GM12864 (cell line): ENCODE data around the gene CHGA.

Experiments used
- DNase-seq: peaks from one replicate; pipeline ENCODE4 v3.0.0-alpha.2; 2011; ENCODE audit warnings: low read depth
- H3K4me3 ChIP-seq: 2 replicates; pipeline ENCODE4 v1.5.1; 2011; ENCODE audit warnings: mild to moderate bottlenecking, low read depth, low read length, control low read depth
- TF ChIP-seq, protein P1 (sequence below): IDR thresholded peaks from 2 replicates; pipeline ENCODE4 v1.5.1; 2011; ENCODE audit warnings: low read depth, mild to moderate bottlenecking, moderate library complexity, low read length, control low read depth, inconsistent platforms; ENCODE audit errors: missing control alignments

The CHGA gene

DNA sequence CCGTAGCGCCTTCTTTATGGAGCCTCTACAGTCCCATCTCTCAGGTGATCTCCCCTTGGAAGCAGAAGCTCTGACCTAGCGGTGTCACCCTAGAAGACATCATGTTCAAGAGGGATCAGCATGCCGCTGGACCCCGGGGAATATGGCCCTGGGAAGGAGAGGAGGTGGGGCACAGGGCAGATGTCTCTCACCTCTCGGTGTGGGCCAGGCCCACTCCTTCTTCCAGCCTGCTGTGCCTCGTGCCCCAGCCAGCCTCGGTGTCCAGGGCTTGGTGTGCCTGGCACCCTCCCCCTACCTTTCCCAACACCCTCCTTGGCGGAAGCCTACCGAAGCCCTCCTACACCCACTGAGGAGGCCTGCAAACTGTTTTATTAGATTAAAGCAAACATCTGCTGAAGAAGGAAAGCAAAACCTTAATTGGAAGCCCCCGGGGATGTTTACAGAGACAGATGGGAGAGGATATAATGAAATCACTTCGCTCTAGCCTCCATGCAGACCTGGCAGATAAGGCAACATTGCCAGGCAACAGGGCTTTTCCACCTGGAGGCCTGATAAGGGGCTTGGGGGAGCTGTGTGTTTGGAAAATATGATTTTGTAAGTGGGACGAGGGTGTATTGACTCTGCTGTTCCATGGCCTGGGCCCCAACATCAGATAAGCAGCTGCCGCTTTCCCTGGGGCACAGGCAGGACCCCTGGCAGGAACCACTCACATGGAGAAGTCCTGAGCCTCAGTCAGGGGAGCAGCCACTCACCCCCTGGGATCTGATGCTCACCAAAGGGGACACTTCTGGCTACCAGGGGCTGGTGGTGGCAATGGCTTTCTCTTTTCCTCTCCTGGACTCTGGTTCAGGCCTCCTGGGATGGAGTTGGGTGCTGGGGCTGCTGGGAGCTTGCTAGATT, 5.7 kb upstream of the CHGA start:
- H3K4me3 ChIP-seq: no peak overlapping the region
- no peak for DNase-seq
- TF ChIP-seq, protein P1, sequence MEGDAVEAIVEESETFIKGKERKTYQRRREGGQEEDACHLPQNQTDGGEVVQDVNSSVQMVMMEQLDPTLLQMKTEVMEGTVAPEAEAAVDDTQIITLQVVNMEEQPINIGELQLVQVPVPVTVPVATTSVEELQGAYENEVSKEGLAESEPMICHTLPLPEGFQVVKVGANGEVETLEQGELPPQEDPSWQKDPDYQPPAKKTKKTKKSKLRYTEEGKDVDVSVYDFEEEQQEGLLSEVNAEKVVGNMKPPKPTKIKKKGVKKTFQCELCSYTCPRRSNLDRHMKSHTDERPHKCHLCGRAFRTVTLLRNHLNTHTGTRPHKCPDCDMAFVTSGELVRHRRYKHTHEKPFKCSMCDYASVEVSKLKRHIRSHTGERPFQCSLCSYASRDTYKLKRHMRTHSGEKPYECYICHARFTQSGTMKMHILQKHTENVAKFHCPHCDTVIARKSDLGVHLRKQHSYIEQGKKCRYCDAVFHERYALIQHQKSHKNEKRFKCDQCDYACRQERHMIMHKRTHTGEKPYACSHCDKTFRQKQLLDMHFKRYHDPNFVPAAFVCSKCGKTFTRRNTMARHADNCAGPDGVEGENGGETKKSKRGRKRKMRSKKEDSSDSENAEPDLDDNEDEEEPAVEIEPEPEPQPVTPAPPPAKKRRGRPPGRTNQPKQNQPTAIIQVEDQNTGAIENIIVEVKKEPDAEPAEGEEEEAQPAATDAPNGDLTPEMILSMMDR: no peak

DNA sequence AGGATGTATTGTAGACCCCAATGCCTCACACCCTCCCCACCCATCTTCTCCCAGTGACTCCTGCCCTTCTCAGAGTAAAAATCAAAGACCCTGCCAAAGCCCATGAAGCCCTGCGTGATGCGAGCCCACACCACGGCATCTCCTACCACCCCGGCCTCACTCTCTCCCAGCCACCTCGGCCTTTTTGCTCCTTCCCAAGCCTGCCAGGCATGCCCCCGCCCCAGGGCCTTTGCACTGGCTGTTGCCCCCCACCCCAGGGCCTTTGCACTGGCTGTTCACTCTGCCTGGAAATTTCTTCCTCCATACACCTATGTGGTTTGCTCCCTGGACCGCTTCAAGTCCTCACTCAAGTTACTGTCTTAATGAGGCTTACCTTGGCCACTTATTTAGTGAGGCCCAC, 5.0 kb upstream of the CHGA start:
- DNase-seq: no peak

DNA sequence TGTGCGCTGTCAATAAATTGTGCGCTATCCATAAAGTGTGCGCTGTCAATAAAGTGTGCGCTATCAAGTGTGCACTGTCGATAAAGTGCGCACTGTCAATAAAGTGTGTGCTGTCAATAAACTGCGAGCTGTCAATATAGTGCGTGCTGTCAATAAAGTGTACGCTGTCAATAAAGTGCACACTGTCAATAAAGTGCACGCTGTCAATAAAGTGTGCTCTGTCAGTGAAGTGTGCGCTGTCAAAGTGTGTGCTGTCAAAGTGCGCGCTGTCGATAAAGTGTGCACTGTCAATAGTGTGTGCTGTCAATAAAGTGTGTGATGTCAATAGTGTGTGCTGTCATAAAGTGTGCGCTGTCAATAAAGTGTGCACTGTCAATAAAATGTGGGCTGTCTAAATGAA, 2.9 kb upstream of the CHGA start:
- DNase-seq: no peak
- TF ChIP-seq, protein P1: no peak
- no peak overlapping the region for H3K4me3 ChIP-seq

More for the DNA sequence above, 5.0 kb upstream of the CHGA start:
- H3K4me3 ChIP-seq: no peak overlapping the region
- TF ChIP-seq, protein P1: no peak

DNA sequence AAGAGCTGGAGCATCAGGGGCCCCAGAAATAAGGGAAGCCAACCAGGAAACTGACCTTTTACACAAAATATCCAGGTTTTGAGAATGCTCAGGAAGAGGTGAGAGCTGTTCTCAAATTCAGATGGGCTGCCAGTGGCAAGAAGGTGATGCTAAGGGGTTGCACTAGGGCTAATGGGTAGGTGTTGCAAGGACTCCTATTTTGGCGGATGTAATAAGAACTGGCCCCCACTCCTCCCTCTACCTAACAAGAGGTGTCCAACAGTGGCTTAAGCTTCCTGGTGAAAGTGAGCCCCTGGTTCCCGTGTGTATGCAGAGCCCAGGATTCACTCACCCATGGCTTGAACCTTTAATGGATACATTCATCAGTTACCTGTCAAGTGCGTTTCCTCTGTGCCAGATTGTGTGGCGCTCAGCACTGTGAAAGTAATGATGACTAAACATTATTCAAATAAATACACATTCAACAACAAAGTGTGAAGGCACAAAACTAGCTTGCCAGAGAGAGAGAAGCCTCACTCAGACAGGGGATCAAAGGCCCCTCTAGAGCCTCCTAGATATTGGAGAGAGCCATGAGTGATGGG, 705 bp upstream of the CHGA start:
- TF ChIP-seq, protein P1: no peak
- H3K4me3 ChIP-seq: no peak overlapping the region
- no peak for DNase-seq

DNA sequence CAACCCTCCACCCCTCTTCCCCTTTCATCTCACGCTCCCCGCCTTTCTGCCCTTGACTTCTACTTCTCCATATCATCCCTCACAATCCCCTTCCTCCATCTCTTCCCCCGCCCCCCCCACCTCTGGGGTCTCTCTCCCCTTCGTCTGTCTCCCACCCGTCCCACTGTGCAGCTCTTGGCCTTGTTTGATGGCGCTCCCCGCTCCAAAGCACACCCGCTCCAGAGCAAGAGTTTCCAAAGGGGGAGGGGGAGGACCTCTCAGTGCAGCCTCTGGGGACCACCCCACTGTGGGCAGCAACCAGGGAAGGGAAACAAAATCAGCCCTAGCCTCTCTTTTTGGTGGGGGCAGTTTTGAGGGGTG, 774 bp downstream of the CHGA start:
- DNase-seq: no peak
- TF ChIP-seq, protein P1: no peak
- H3K4me3 ChIP-seq: no peak overlapping the region

DNA sequence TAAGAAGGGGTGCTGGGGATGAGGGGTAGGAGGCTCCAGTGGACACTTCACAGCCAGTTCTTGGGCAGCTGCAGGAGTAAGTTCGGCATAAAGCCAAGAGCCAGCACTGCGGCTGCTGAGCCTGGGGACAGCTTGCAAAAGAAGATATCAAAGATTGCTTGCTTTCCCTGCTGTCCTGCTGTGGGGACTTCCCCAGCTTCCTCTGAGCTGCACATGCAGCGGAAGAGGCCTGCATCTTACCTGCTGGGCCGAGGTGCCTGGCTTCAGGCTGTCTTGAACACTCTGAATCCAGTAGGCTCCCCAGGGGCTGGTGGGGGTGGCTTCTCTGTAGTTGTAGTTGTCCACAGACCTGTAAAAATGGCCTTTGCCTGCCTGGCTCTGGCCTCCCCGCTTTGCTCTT, 1.3 kb downstream of the CHGA start:
- no peak for DNase-seq
- TF ChIP-seq, protein P1: no peak
- no peak overlapping the region for H3K4me3 ChIP-seq
